Hepatic stellate cell (primary cell): ENCODE data around the gene POLDIP2.

ENCODE experiments used
- DNase-seq: peaks from one replicate; pipeline ENCODE4 v3.0.0; 2011; ENCODE audit warnings: low spot score

Gene POLDIP2

DNA sequence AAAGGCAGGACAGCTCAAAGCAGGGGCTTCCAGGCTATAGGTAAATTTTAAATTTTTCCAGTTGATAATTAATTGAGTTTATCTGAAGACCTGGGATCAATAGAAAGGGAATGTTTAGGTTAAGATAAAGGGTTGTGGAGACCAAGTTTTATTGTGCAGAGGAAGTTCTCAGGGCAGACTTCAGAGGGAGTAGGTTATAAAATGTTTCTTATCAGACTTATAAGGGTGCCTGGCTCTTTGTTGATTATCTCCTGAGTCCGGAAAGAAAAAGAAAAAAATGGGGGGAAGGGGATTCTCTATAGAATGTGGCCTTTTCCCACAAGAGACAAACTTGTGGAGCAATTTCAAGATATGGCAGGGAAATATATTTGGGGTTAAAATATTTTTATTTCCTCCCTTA, 32.8 kb upstream of the POLDIP2 start:
- DNase-seq: no peak

DNA sequence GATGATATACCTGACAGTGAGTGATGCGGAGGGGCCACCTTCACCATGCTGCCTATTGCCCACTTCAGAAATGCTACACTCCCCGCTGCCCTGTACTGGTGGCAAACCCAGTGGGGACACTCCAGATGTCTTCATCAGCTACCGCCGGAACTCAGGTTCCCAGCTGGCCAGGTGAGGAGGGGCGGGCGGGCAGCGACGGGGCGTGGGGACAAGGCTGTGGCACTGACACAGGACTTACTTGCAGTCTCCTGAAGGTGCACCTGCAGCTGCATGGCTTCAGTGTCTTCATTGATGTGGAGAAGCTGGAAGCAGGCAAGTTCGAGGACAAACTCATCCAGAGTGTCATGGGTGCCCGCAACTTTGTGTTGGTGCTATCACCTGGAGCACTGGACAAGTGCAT, 30.8 kb upstream of the POLDIP2 start:
- DNase-seq: no peak

- no peak for DNase-seq
Measured at GRCh38 chr17:28386391-28386790, 29.1 kb upstream of the POLDIP2 start.

GRCh38 chr17:28385406-28385805, 28.1 kb upstream of the POLDIP2 start:
- DNase-seq: no peak

GRCh38 chr17:28385037-28385400, 27.7 kb upstream of the POLDIP2 start:
- DNase-seq: no peak

- DNase-seq: no peak
Measured at GRCh38 chr17:28384281-28385036, 27.1 kb upstream of the POLDIP2 start.

- DNase-seq: no peak
Measured at GRCh38 chr17:28381141-28381825, 24.0 kb upstream of the POLDIP2 start.

GRCh38 chr17:28379814-28380801, 22.8 kb upstream of the POLDIP2 start:
- DNase-seq: no peak

DNA sequence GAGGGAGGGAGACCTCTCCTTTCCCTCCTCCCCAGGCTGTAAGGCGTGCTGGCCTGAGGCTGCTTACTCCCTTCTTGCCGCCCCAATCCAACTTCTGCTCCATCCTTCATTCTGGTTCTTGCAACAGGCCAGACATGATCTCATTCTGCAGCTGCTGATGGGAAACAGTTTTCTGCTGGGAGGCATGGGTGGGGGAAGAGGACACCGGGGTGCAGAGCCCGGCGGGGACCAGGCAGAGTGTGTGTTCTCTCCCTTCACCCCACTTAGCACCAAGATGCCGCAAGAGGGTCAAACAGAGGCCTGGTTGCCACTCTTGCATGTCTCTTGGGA, 15.6 kb upstream of the POLDIP2 start:
- DNase-seq: no peak

GRCh38 chr17:28372203-28372944, 15.0 kb upstream of the POLDIP2 start:
- peak; percentile 53 for DNase-seq

GRCh38 chr17:28371245-28372202, 14.2 kb upstream of the POLDIP2 start, which contains the start of gene SARM1:
Gene SARM1 (plus strand): TSS chr17:28371694. CDS start chr17:28372033, 339 bp downstream.
- peak; percentile 87 for DNase-seq

DNA sequence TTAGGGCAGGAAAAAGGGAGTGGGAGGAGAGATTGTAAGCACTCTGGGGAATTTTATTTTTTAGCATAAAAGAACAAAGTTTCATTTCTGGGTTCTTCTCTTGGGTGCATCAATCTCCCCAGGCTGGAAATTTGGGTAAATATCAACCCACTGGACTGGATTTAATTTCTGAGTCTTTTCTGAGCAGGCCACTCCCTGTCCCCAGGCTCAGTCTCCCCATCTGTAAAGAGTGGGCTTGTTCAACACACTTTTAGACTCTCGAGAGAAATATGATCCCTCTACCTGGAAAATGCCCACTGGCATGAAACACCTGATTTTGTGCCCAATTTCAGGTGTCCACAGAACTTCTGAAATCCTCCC, 13.4 kb upstream of the POLDIP2 start:
- DNase-seq: no peak

DNA sequence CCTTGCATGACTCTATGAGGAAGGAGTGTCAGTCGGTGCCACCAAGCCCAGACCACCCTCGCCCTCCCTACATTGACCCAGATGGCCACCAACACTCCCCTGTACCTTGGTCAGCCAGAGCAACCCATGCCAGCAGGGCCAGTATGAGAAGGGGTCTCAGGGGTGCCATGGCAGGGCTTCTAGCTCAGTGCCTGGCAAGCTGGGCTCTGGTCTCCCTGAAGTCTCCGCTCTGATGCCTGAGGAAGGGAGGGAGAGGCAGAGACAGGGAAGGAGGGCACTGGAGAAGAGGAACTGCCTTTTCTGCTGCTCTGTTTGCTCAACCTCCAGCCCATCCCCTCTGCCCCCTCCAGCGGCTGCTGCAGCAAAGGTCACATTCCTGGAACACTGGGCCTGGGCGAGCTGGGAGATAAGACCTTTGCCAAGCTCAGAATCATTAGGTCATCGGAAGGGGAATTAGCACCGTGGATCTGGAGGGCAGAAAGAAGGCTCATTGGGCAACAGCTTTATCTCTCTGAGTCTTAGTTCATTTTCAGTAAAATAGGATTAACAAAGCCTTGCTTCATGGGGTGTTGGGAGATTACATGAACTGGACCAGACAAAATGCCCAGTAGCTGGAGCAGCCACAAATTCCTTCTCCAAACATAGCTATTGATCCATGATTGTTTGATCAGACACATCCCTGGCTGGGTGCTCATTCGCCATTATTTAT, 12.9 kb upstream of the POLDIP2 start, which contains the start of gene VTN:
VTN (minus strand) TSS at position 273 of the 709 bp plus-strand sequence; CDS start at position 169, 104 bp downstream.
- peak; percentile 41 for DNase-seq

GRCh38 chr17:28369684-28370034, 12.3 kb upstream of the POLDIP2 start:
- DNase-seq: no peak

DNA sequence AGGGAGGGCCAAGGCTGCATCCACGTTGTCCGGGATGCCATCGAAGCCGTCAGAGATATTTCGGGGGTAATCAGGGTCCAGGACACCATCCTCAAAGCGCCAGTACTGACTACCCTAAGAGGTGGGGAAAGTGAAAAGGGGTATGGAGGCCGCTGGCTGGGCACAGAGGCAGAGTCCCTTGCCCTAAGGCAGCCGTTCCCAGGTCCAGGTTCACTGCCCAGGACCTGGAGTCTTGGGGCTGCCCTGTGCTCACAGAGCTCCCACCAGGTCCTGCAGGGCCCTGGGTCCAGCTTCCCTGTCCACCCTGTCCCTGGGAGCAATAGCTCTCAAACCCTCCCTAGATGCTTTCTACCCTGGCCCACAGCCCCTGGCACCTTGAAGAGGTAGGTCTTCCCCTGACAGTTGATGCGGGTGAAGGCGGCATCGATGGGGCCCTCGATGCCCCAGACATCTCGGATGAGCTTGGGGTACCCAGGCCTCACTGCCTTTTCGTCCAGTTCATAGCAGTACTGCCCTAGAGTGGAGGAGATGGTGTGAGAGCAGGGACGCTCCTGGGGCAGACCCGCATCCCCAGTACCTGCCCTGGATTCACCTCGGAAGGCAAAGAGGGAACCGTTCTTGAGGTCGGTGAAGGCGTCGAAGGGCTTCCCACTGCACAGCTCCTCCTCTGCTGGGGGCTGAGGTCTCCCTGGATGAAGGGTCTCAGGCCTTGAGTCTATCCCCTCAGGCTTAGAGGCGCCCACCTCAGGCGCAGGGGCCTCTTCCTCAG, 11.8 kb upstream of the POLDIP2 start:
- no peak for DNase-seq

DNA sequence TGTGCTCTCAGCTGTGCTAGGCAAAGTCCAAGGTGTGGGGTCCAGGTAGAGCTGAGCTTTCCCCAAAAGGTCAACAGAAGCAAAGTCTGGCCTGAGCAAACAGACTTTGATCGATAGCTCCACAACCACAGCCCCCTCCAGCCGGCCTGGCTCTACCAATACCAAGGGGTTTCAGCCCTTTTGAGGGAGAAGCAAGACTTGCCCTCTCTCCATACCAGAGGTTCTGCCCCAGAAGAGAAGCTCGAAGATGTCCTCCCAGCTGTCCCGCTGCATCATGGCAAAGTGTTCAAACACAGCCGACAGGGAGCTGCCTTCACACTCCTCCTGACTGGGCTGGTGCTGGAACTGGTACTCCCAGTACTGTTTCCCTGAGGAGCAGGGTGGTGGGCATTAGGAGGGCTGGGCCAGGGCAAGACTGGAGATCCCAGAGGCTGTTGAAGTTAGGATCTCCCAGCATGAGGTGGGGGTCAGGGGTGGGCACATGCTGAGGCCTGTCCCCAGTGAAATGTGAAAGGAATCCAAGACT, 11.0 kb upstream of the POLDIP2 start:
- DNase-seq: no peak

DNA sequence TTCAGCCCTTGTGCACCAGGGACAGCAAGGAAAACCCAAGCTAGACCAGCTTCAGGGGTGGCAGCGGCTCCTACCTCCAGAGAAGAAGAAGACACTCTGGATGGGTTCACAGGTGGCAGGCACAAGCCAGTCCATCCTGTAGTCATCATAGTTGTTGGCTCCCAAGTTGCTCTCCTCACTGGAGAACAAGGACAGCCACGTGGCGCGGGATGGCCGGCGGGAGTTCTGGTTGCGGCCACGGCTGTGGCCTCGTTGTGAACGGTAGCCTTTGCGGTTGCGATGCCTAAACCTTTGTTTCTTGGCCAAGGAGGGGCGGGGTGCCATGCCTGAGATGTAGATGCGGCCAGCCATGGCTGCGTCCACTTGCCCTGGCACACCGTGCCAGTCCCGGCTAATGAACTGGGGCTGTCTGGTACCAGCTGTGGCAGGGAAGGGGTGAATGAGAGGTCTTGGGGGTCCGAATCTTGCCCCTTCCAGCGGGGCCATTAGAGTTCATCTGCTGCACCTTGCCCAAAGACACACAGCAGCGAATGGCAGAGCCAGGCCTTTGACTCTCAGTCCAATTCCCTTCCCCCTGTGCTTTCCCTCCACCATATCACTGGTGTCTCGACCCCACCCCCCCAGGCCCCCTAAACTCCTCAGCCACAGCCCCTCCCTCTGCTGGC, 10.4 kb upstream of the POLDIP2 start:
- DNase-seq: no peak

DNA sequence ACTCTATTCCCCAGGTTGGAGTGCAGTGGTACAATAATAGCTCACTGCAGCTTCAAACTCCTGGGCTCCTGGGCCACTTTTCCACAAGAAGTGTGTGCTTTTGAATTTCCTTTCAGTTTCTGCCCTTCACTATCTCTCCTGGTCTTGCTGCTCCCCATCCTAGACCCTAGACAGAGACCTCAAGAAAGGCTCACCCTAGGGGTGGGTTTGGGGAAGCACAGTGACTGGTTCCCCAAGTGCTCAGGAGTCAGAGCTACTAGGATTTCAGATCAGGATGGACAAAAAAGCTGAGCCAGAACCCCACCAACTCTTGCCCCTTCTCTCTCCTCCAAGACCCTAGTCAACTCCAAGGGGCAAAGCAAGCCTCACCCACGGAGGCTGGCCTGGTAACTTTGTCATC, 9.3 kb upstream of the POLDIP2 start:
- DNase-seq: no peak
